Activated CD4-positive, alpha-beta T cell treated with anti-CD3 and anti-CD28 coated beads, Interleukin-2, amount 50 U/mL, for 1 hour (primary cell): ENCODE measurements around the gene CIDEC.
A peak's percentile ranks its signal among the peaks of the same experiment; 100 is the strongest.

Experiments used
- DNase-seq: peaks from one replicate; pipeline ENCODE4 v3.0.0-alpha.2; 2020

CIDEC gene, protein sequence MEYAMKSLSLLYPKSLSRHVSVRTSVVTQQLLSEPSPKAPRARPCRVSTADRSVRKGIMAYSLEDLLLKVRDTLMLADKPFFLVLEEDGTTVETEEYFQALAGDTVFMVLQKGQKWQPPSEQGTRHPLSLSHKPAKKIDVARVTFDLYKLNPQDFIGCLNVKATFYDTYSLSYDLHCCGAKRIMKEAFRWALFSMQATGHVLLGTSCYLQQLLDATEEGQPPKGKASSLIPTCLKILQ

DNA sequence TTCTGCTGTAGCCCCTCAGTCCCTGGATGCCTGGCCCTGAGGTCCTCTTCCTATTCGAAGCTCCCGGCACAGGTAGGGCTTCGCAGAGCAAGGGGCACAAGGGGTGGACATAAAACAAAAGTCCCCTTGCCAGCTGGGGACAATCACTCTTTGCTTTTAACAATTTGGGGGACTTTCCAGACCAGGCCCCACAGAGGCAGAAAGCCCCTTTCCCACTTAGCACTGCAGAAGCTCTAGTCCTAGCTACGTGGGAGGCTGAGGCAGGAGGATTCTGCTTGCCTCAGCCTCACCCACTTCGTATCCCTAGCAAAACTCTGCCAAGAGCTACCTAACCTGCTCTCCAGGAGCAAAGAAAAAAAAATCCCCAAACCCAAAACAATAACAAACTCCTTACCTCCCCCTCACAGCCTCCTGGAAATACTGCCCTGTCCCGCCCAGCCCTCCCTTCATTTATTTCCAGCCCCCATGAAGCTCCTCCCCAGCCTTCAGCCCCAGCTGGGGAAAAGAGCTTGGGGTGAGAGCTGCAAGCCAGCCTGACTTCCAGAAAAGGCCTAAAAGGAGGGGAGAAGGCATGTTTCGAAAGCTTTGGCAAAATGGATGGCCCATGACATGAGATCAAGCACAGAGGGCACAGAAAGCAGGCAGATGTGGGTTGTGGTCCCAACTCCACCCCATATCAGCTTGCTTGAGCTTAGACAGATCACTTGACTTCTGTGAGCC lies at the start of gene CIDEC:
TSS of gene CIDEC (minus strand) at position 424 of the 720 bp plus-strand sequence. CDS start 1,767 bp downstream, outside the sequence.
- DNase-seq, result no peak

DNA sequence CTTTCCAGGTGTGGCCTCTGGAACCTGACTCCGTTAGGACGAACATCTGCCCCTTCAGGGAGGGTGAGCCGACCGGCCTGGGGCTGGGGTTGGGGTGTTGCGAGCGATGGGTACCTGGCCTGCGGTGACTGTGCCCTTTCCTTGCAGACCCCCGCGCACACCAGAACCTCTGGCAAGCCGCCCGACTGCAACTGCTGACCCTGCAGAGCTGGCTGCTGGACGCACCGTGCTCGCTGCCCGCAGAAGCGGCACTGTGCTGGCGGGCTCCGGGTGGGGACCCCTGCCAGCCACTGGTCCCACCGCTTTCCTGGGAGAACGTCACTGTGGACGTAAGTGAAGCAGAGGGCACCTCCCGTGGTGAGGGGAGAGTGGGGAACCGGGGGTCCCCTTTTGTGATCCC lies 48.1 kb upstream of the CIDEC start:
- no peak for DNase-seq

DNA sequence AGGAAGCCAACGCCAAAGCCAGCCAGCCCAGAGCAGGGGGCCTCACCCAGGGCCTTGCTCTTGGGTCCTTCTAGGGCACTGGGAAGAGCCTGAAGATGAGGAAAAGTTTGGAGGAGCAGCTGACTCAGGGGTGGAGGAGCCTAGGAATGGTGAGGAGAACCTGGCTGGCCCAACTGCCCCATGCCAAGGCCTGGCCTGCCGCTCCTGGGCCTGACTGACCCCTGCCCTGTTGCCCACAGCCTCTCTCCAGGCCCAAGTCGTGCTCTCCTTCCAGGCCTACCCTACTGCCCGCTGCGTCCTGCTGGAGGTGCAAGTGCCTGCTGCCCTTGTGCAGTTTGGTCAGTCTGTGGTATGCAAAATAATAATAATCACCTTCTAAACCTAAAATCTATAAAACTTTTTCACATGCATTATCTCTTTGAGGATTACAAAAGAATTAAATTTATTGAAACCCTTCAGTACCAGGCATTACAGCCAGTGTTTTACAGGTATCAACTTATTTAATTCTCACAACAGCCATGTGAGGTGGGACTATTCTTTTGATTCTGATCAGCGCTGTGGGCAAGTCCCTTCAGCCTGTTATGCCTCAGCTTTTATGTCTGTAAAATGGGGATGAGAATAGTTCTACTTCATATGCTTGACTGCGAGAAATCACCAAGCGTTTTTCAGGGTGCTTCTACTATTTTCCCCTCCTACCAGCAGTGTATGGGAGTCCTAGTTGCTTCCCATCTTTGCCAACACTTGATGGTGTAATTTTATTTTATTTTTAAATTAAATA lies 38.4 kb upstream of the CIDEC start:
- no peak for DNase-seq

DNA sequence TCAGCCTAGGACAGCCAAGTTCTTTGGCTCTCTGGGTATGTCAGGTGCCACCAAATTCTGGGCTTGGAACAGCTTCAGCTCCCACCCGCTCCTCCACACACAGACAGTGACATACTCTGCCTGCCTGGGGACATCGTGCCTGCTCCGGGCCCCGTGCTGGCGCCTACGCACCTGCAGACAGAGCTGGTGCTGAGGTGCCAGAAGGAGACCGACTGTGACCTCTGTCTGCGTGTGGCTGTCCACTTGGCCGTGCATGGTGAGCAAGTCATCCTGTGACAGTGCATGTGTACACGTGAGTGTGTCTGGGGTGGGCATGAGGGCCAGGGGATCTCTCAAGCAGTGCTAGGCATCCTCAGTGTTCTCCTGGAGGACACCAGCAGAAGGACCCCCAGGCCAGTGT lies 37.8 kb upstream of the CIDEC start:
- no peak for DNase-seq

DNA sequence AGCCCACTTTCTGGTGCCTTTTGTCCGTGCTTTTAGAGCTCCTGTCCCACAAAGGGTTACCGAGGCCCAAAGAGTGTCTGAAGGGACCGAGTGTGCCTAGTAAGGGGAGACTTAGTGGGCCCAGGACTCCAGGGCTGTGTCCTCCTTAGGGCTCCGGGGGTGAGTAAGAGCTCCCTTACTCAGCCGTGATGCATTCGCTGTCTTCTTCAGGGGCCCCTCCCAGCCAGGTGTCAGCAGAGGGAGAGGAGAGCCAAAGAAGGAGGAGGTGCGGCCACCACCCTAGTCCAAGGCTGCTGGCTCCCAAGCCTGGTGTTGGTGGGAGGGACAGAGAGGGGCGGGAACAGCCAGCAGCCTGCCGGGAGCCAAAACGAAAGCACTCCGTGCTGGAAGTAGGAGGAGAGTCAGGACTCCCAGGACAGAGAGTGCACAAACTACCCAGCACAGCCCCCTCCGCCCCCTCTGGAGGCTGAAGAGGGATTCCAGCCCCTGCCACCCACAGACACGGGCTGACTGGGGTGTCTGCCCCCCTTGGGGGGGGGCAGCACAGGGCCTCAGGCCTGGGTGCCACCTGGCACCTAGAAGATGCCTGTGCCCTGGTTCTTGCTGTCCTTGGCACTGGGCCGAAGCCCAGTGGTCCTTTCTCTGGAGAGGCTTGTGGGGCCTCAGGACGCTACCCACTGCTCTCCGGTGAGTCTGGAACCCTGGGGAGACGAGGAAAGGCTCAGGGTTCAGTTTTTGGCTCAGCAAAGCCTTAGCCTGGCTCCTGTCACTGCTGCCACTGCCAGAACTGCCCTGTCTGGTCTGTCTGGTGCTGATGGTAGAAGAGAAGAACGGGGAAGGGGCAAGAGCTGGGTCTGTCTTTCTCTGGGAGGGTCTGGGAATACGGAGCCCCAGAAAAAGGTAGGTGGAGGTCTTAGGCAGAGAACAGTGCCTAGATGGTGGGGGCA lies 37.0 kb upstream of the CIDEC start, which contains the start of gene IL17RC:
TSS of gene IL17RC (plus strand) at position 365 of the 947 bp plus-strand sequence. CDS start at position 583, 218 bp downstream.
- no peak for DNase-seq

DNA sequence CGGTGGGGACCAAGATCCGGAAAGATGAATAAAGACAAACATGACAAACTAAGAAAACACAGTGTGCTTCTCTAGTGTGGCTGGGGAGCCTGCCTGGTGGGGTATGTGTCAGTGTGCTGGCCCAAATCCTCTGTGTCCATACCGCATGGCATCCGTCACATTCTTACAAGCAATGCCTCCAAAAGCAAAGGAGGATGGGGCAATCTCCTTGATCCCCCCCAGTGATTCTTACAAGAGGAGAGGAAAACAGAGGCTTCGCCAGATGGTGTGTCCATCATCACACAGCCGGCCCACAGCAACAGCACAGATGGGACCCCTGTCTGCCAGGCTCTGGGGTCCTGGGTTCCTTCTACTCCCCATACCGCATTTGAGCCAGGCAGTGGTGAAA lies 36.3 kb upstream of the CIDEC start:
- DNase-seq, result no peak

DNA sequence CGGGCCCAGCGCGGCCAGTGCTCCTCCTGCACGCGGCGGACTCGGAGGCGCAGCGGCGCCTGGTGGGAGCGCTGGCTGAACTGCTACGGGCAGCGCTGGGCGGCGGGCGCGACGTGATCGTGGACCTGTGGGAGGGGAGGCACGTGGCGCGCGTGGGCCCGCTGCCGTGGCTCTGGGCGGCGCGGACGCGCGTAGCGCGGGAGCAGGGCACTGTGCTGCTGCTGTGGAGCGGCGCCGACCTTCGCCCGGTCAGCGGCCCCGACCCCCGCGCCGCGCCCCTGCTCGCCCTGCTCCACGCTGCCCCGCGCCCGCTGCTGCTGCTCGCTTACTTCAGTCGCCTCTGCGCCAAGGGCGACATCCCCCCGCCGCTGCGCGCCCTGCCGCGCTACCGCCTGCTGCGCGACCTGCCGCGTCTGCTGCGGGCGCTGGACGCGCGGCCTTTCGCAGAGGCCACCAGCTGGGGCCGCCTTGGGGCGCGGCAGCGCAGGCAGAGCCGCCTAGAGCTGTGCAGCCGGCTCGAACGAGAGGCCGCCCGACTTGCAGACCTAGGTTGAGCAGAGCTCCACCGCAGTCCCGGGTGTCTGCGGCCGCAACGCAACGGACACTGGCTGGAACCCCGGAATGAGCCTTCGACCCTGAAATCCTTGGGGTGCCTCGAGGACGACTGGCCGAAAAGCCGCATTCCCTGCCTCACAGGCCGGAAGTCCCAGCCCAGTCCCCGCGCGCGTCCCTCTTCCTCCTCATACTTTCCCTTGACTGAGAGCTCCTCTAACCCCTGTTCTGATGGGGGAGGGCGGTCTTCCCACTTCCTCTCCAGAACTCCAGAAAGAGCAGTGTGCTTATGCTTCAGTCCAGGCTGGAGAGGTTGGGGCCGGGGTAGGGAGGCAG lies 35.4 kb upstream of the CIDEC start:
- DNase-seq, result no peak

DNA sequence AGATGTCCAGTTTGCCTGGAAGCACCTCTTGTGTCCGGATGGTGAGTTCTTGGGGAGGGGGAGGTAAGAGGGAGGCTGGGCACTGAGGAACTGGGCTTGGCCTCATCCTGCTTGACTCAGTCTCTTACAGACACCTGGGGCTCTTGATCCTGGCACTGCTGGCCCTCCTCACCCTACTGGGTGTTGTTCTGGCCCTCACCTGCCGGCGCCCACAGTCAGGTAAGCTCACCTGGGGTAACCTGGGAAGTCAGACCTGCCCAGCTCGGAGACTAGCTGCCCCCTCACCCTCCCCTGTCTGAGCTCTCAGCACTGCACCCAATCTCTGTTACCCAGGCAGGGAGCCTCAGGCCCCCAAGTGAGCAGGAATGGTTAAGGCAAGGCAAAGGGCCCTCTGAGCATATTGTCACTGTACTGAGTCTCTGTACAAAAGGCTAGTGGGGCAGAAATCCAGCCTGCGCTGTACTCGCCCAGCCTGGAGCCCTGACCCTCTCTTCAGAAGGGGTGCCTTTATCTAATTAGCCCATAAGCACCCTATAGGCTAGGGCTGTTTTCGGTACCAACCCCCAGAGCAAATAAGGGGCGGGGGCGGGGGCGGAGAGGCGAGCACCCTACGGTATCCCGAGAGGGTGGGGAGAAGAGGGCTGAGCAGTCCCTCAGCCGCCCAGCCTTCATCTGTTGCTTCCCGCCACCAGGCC lies 34.7 kb upstream of the CIDEC start:
- DNase-seq, result peak; percentile 20

DNA sequence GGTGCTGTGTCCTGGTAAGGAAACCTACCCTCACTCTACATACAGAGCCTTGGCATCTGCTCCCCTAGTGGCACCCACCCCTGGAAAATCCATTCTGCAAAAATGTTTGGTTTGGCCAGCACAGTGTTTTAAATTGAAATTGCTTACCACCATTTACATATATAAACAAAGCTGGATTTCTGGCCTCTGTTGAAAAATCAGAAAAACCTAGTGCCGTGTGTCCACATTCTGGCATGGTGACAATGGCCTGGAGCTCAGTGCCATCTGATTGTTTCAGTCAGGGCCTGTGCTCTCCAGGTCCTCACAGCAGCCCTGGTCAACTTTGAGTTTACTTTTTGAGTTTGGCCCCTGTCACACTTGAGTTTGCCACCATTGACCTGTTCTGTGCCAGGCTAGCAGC lies 34.0 kb upstream of the CIDEC start:
- no peak for DNase-seq

DNA sequence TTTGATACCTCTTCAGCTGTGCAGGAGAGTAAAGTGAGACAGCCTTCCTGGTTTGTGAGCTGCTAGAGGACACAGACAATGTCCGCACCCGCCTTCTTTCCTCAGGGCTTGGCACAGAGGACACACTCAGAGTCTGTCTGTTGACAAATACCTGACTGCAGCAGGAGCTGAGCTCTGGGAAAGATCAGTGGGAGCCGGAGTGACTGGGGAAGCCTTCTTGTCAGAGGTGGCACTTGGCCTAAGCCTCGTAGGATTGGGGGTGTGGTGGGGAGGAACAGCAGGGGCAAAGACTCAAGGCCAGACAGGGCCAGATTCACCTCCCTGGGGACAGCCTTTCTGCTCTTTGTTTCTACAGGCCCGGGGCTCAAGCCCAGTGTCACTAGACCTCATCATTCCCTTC lies 33.5 kb upstream of the CIDEC start:
- no peak for DNase-seq

DNA sequence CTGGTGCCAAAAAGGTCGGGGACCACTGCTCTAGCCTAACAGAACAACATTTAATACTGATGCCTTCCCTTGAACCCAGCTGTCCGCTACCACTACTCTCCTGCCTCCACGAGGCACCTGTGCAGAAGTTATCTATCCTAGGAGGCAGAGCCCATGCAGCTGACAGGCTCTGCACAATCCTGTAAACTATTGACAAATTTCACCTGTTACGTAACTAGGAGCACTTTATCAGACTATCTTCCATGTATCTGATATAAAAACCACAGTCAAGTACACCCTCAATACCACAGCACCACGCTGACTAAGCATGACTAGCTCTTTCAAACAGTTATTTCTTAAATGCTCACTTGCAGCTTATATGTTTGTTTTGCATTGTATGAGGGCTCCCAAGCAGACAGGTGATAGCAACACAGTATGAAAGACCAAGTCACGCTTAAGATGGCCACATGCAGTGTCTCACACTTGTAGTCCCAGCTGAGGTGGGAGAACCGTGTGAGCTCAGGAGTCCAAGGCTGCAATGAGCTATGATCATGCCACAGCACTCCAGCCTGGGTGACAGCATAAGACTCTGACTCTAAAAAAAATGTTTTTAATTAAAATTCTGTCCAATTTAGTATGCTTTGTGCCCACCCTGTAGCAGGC lies 32.4 kb upstream of the CIDEC start:
- no peak for DNase-seq

DNA sequence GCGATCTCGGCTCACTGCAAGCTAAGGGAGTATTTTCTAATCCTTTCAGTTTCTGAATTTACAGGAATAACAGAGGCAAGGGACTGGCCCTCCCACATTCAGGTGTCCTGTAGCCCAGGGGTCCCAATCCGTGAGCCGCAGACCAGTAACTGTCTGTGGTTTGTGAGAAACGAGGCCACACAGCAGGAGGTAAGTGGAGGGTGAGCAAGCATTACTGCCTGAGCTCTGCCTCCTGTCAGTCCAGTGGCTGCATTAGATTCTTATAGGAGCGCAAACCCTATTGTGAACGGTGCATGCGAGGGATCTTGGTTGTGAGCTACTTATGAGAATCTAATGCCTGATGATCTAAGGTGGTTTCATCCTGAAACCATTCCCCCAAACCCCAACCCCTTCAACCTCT lies 31.8 kb upstream of the CIDEC start:
- no peak for DNase-seq

DNA sequence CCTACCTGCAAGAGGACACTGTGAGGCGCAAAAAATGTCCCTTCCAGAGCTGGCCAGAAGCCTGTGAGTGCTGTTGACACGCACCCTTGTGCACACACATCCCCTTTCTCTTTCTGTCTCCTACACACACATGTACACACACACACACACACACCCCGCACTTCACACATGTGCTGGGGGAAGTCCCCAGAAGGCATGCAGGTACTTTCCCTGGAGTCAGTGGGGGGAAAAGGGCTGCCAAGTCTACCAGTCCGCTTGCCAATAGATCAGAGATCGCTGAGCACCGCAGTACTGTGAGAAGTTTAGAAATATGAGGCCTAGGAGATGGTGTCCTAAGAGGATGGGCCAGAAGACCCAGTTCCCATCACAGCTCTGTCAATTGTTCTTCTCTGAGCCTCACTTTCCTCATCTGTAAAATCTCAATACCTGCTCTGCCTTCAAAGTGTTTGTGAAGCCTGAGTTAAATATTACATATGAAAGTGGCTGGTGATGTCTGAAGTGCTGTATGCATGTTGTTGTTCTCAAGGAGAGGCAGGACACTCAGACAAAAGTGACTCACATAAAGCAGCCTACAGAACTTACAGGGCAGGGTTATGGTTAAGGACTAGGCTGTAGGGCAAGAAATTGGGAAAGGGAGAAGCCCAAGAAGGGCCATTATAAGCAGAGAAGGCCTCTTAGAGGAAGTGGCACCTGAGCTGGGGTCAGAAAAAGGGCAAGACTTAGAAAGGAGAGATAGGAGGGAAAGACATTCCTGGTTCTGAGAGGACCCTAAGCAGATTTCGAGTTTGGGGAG lies 29.4 kb upstream of the CIDEC start:
- DNase-seq, result no peak

DNA sequence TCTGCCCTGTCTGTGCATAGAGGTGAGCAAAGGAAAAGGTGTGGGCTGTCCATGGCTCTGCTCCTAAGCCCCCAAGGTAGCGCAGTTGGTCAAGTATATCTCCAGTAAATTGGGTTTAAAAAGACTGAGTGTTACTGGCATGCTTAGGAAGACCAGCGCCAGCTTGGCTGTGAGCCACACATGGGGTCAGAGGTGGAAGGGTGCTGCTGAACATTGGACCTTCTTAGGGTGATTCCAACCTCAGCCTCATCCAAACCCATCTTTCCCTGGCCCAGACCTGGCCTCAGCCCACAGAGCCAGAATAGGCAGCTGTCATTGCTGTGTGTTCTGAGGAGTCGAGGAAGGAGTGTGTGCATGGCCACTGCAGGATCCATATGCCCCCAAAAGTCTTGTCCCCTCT lies 28.2 kb upstream of the CIDEC start:
- no peak for DNase-seq

DNA sequence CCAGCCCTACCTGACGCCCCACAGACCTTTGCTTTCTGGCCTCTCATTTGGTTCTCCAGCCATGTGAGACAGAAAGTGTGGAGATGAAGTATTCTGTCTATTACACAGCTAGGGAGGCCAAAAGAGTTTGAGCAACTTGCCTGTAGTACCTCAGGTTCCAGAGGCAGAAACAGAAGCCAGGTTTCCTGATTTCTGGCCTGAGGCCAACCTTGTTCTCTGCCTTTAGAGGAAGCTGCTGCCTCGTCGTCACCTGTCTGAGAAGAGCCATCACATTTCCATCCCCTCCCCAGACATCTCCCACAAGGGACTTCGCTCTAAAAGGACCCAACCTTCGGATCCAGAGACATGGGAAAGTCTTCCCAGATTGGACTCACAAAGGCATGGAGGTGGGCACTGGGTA lies 26.4 kb upstream of the CIDEC start:
- no peak for DNase-seq

DNA sequence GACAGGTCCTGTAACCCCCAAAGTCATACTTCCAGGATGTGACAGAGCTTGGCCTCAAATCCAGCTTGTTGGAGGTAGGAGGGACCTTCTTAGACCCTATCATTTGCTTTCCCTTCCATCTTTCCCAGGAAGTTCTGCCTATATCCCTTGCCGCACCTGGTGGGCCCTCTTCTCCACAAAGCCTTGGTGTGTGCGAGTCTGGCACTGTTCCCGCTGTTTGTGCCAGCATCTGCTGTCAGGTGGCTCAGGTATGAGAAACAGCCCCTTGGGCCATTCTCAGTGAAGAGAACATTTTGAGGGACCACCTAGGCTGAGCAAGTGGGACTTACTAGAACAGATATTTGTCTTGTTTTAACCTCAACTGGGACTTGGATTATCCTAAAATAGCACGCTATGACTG lies 23.9 kb upstream of the CIDEC start:
- no peak for DNase-seq

DNA sequence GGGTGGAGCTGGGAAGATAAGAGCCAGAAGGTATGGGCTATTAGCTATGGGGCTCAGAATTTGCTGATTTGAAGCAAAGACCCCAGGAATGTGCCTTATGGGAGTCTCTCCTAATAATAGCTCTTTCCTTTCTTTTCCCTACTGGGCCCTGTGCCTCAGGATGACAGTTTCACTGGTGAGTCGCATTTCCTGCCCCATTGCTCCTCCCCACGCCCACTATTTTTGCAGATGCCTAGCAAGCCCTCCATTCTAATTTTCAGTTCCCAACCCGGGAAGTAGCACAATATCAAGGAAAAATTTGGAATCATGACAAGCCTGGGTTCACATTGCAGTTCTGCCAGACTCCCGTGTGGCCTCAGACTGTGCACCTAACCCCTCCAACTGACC lies 23.2 kb upstream of the CIDEC start:
- no peak for DNase-seq

DNA sequence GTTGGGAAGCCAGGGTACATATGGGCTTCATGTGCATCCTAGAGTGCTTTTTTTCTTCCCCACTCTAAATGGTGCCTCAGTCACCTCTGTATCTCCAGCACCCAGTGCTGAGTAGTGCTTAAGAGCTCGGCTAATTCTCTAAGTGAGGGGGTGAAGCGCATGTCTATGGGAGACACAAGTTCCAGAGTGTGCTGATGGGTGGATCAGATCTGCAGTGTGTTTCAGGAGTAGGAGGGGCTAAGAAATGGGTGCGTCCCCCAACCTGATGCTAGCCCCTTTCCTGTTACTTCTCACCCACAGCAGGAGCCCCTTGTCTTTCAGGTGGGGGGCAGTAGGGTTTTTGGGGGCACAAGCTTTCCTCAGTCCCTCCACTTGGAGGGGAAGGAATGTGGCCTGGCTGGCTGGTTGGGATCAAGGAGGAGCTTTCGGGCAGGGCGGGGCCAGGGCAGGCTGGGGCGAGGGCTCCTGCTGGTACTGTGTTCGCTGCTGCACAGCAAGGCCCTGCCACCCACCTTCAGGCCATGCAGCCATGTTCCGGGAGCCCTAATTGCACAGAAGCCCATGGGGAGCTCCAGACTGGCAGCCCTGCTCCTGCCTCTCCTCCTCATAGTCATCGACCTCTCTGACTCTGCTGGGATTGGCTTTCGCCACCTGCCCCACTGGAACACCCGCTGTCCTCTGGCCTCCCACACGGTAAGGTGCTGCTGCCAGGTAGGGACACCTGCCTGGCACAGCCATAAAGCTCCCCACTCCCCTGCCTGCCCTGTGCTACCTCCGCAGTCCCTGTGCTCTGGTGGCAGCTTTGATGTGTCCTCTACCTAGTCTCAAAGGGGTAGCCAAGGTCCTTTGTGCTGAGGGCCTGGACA lies 22.6 kb upstream of the CIDEC start, which contains the start of gene IL17RE:
TSS of gene IL17RE (plus strand) at position 477 of the 866 bp plus-strand sequence. CDS start at position 562, 85 bp downstream.
- no peak for DNase-seq
